Fibroblast of upper back skin (primary cell): ENCODE measurements around the gene MAN1C1.
"Not testable (repeated sequence)": the region's sequence is repeated elsewhere in the genome, so short reads cannot be mapped to it uniquely, and the experiment has no call there.

Experiments
- DNase-seq: peaks from one replicate; pipeline ENCODE4 v3.0.0-alpha.2; 2013

Gene MAN1C1

DNA sequence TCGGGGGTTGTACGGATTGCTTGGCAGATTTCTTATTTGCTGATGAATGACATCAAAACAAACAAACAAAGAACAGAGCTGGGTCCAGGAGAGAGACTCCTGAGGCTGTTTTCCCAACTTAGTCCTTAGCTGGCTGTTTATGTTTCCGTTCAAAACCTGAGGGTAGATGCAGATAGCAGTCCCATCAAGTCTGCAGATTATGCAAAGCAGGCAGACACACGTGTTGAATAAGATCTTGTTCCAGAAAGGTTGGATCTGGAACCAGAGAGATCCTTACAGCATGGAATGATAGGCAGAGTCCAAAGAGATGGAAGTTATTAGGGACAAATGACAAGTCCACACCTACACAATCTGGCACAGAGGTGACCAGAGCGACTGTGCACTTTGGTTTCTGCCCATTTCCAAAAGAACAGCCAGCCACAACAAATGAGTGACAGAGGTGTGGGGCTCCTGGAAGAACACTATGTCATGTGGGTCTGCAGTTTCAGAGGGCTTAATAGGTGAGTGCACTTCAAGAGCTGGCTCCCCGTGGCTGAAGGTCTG is 65.5 kb downstream of the MAN1C1 start:
- no peak for DNase-seq

DNA sequence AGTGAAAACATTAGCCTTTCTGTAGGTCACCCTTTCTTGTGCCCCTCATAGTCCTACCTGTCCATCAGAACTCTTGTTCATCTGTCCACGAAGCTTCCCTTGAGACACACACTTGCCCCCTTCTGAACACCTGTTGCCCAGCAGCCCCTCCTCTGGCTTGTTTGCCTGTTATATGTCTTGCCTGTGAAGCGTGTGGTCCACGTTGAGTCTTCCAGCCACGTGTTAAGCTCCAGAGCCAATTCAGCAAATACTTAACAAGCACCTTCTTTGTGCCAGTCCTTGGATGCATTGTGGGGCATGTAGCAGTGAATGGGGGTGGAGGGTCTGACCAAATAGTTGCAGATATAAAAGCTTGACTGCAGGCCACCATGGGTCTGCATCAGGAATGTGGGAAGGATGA is 66.6 kb downstream of the MAN1C1 start:
- no peak for DNase-seq

DNA sequence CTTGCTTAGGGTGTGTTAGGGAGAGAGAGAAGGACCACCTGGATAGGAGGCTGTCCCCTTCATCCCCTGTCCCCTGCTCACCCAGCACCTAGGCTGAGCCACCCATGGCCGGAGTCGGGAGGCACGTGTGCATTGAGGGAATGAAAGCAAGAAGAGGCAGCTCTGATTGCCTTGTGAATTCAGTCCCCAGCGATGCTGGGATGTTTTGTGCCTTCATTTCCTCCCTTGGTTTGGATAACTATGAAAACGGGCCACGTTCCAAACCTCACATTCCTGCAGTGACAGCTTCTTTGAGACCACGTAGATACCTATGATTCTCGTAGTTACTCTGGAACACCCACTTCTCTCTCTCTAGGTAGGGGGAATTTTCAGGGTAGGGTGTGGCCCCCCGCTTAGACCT is 67.1 kb downstream of the MAN1C1 start:
- DNase-seq = peak; percentile 81

DNA sequence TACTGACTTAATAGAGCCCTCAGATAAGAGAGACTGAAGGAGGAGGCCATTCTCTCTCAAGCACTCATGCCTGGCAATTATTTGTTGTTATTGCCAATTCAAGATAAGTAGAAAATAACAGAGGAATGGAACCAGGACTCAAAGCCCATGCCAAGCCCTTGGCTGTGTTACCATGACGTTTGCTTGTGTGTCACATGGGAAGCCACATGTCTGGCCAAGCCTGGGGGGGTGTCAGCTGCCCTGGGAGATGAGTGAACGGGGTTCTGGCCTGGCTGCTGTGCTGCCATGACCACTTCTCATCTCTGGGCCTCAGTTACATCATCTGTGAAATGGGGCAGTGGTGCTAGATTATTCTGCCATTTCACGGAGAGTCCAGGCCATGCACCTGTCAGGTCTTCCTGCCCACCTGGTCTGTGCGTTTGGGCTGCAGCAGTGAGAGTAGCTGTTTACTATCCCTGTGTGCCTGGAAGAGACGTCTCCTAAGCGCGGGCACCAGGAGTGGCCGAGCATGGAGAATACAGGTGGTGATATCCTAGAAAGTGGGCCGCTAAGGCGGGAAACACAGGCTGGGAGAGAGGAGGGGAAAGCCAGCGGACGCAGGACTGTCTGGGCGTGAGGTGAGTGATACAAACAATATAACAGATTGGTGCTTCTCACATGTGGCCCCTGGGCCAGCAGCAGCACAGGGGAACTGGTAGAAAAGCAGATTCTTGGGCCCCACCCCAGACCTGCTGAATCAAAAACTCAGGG is 67.8 kb downstream of the MAN1C1 start:
- DNase-seq = no peak

DNA sequence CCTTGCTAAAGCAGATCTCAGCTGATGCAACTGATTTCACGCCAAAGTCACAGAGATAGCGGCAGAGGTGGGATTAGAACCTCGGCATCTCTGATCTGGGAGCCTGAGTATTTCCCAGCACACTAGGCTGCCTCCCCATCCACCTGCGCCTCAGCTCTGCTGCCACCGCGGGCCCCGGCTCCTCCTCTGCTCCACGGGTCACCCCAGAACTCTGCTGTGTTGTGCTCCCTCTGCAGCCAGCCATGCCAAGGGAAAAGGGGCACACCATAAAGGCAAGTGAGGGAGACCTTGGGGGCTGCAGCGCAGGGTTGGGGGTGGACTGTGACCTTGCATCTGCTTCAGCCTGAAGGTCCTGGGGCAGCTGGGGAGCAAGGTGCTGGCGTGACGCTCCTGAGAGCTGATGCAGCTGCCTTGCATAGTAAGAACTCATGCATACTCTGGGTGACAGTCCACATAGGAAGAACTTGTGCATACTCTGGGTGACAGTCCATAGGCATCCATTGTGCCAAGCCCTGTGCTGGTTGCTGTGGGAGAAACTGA is 68.7 kb downstream of the MAN1C1 start:
- no peak for DNase-seq

DNA sequence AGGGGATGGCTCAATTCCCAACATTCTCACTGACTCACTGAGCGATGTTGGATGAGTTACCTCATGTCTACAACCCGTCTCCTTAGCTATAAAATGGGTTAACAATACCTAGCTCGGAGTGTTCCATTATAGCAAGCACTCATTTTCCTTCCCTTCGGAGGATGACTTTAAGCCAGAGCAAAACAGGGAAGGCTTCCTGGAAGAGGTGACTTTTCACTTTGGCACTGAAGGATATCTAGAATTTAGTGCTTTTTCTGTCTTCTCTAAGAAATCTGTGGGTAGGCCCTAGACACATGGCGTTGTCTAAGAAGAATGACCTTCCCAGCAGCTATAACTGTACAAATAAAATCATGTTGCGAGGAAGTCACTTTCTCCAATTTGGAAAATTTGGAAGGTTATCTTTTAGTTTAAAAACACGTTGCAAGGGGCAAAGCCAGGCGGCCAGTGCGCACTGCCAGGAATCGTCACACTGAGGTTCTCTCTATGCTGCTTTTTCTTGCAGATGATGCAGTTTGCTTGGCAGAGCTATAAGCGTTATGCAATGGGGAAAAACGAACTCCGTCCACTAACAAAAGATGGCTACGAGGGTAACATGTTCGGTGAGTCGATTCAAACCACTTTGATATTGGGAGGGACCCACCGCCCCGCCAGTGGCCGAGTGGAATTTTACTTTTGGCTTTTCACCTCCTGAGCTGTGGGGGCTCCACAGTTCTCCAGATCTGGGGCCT is 69.5 kb downstream of the MAN1C1 start:
- DNase-seq = no peak

DNA sequence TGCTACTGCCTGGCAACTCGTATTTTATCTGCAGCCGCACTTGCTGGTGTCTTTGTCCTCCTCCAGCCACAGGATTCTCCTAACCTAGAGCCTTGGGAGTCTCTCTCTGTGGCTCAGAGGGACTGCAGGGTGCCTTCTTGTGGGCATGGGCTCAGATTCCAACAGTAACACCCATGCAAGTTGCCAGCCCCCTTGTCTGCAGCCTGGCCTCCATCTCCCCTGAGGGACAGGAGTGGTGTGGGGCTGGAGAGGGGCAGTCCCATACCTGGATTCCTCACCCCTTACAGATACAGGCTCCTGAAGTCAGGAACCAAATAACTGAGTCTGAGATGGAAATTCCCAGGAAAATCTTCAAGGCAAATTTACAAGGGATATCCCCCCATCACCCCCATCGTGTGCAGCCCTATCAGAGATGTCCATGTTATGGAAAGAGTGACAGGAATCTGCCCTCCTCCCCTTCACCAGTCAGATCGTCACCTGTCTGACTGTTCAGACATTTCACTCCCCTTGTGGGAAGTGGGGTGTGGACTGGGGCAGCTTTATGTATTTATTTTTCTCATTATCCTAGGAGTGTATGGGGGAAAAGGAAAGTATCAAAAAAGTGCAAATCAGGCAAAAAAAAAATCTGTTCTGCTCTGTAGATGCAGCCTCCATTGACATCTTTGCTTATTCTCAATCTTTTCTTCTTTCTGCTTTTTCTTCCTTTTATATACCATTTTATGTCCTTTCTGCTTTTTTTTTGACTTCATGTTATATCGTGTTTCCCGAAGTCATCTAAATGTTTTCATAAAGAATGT is 70.8 kb downstream of the MAN1C1 start:
- no peak for DNase-seq

DNA sequence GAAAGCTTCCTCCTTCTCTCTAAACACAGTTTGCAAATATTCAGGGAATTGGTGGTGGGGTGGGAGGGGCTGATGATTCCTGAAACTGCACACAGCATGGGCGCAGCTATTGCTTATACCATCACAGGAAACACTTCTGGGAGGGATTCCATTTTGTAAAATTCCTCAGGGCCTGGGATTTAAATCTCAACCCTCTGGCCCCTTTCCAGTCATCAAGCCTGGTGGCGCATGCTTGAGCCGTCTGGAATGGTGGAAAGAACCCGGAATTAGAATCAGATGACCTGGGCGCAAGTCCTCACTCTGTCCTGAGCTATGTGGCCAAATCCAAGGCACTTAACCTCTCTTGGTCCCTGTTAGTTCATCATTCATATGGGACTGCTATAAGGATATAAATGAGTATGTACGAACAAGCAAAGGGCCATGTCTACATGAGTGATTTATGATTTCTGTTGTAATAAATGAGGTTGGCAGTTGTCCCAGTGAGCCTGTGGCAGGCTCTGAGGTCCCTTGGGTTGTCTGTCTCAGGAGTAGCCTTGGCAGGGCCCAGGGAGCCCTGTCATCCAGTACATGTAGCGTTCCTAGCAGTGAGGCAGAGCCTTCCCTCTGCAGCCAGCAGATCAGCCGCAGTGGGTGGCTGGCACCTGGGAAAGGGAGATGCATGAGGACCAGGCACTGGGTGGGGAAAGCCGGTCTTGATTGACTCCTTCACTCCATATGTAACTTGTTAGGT is 72.0 kb downstream of the MAN1C1 start:
- peak; percentile 85 for DNase-seq

DNA sequence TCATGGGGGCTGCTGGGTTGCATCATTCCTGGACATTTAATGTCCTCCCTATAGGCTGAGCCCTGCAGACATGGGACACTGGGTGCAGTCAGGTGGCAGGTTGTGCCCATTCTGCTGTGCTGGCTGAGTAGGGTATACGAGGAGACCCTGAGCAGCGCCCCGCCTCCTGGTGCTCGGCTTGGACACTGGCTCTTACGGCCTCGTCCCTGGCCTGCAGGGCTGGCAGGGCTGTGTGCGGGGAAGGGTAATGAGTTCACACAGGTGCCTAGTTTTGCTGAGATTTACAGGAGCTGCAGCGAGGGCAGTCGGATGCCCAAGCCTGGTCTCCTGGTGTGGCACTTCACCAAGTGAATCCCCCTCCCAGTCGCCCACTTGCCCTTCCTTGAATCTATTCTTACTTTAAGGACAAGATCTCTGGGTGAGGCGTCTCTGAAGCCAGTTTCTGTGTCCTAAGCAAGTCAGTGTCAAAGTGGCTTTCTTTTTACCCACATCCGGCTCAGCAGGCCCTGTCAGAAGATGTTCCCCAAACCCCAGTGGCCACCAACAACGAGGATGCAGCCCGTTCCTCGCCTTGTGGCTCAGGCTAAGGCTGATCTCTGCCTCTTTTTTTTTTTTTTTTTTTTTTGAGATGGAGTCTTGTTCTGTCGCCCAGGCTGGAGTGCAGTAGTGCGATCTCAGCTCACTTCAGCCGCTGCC is 73.2 kb downstream of the MAN1C1 start:
- DNase-seq = no peak

DNA sequence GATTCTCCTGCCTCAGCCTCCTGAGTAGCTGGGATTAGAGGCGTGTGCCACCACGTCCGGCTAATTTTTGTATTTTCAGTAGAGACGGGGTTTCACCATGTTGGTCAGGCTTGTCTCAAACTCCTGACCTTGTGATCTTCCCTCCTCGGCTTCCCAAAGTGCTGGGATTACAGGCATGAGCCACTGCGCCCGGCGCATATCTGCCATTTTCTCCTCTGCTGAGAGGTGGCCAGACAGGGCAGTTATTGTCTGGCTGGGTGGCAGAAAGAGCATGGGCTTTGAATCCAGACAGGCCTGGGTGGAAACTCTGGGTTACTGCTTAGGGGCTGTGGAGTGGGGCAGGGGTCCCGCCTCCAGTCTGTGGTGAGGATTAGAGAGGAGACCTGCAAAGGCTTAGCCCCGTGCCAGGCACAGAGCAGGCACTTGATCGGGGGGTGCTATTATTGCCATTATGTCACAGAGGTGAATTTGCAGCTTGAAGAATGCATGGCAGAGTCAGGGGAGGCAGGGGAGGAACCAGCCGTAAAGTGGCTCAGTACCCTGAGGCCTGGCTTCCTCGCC is 73.9 kb downstream of the MAN1C1 start:
- DNase-seq = no peak

DNA sequence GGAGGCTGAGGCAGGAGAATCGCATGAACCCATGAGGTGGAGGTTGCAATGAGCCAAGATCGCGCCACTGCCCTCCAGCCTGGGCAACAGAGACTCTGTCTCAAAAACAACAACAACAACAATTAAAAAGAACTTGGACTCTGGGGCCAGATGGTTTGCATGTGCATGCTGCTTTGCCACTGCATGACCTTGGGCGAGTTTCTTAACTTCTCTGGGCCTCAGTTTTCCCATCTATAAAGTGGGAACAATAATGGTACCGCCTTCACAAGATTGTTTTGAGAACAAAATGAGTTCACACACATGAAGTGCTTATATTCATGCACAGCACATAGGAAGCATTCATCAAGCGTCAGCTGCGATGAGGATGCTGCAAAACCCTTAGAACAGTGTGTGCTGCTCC is 74.6 kb downstream of the MAN1C1 start:
- DNase-seq = no peak

DNA sequence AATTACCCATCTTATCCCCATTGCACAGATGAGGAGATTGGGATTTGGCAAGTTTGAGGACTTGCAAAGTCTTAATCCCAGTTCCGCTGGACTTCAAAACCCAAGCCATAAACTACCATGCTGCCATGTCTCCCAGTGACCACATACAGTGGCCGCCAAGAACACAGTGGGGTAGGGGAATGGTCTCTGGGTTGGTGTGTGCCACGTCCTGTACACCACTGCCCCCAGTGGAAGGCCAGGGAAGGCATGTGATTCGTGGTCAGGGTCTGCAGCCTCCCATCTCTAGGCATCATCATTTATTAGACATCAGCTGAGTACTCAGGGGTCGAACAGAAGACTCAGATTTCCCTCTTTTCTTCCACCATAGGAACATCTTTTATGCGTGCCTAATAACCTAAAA is 76.0 kb downstream of the MAN1C1 start:
- DNase-seq = no peak

DNA sequence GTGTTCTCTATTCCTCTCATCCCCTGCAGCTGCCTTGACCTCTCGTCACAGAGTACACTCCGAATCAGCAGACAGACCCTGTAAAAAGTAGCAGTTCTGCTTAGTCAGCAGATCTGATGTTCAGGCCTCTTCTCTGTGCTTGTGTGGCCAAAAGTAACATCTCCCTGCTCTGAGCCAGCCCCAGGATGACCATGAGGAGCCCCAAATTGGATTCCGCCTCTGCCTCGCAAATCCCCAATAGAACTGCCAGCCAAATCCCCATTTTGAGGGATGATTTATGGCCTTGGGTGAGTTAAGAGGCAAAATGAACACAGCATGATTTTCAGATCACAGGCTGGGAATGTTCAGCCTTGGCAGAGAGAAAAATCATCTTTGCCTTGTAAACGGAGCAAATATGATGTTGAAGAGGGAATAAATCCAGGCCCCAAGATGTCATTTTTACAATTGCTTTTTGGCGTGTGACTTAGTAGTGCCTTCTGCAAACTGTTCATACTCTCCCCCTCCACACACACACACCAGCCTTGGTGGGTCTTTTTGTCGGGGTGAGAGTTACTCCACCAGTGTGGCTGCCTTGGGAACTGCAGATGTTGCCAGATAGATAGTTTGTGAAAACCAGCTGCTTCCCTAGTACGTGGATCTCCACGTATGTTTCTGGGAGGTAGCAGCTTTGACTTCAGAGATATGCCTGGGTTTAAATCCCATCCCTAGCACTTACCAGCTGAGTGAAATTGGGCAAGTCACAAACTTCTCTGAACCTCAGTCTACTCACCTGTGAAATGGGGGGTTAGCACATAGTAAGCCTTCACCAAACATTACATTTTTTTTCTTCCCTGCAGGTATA is 77.8 kb downstream of the MAN1C1 start:
- DNase-seq = peak; percentile 95

DNA sequence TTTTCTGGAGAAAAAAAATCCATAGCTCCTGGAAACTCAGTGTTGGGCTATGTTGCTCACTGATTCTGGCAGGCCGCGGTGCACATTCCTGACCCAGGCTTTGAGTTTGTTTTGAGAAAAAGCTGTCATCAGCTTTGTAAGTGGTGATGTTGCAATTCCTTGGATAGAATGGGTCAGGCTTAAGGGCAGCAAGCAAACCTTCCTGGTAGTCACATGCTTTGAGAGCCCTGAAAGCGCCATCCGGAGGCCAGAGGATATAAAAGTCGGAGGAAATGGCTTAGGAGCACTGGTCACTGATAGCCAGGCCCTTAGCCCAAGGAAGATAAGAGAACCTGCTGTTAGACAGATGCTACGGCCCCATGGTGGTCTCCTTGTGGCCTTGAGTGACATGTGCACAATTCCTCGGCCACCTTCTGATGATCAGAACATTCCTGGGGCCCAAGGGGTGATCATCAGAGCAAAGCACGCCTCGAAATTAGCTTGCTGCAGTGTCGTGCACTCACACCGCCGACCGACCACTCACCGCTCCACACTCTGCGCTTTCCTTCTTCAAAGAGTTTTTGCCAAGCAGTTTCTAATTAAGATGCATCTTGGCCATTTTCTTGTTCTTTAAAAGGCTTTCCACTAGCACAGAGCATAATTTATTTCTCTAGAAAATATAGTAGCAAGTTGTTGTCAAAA is 78.6 kb downstream of the MAN1C1 start:
- DNase-seq = peak; percentile 99

DNA sequence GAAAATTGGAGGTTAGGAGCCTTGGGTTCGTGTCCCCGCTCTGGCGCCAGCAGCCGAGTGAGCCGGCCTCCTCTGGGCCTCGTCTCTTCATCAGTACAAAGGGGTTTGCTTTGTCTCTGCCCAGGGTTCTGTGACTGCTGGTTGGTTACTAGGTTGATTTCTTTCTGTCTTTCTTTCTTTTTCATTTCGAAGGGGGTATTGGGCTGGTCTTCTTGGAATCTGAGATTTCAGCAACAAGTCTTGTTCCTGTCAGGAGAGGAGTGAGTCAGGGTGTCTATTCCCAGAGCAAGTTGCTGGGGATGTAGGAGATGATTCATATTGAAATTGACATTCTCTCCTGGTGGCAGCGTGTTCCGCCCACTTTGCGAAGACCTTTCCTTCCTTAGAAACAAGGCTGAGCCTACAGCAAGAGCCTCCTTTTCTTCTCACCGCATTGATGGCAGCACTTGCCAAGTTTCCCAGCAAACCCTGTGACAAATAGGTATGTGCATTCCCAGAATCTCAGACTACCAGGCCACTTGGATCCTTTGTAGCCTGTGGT is 79.2 kb downstream of the MAN1C1 start:
- peak; percentile 97 for DNase-seq

DNA sequence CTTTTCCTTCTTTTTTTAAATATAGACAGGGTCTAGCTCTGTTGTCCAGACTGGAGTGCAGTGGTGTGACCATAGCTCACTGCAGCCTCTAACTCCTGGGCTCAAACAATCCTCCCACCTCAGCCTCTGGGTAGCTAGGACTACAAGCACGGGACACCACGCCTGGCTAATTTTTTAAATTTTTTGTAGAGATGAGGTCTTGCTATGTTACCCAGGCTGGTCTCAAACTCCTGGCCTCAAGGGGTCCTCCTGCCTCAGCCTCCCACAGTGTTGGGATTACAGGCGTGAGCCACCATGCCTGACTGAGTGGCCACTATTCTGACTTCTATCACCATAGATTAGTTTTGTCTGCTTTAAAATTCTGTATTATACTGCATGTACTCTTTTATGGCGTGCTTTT is 80.1 kb downstream of the MAN1C1 start:
- not testable (repeated sequence) for DNase-seq

DNA sequence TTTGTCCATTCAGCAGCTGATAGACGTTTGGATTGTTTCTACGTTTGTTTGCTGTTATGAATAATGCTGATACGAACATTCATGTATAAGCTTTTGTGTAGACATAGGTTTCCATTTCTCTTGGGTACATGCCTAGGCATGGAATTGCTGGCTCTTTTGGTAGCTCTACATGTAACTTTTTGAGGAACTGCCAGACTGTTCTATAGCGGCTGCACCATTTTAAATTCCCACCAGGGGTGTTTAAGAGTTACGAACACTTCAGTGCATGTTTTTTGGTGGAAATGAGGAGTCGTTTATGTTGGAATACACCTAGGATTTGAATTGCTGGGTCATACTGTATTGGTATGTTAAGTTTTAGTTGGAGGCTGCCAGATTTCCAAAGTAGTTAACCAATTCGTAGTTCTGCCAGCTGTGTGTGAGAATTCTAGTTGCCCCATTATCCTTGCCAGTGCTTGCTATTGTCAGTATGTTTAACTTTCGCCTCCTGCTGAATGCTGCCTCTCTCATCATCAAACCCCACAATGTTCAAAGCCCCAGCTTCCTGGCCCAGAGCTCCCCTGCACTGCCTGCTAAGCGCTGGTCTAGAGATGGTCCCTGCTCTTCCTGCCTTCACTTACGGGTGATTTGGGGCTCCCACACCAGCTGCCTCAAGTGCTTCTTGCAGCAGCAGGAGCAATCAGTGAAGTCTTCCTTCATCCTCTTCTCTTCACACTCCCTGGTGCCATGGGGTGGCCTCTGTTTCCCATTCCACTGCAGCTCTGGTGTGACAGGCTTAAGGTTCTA is 81.0 kb downstream of the MAN1C1 start:
- DNase-seq = peak; percentile 16

DNA sequence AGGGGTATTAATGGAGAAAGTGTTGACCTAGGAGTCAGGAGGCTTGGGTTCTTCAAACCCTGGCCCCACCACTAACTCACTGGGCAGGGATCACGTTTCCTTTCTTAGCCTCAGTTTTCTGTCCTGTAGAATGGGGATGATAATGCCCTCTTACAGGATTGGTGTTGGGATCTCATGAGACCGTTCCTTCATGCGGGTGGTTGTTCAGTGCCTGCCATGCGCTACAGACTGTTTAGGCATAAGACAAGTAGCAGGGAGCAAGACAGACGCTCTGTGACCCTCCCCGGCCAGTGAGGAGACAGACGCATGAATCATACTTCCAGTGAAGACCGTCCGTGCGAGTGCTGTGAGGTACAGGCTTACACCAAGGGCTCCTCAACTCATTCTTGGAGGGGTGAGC is 81.7 kb downstream of the MAN1C1 start:
- no peak for DNase-seq

DNA sequence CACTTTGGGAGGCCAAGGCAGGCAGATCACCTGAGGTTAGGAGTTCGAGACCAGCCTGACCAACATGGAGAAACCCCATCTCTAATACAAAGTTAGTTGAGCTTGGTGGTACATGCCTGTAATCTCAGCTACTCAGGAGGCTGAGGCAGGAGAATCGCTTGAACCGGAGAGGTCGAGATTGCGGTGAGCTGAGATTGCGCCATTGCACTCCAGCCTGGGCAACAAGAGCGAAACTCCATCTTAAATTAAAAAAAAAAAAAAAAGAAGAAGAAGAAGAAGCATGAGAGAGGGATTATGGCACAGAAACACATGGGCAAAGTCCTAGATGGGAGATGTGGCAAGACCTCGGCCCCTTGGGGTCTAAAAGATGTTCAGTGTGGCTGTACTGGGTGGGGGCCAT is 82.5 kb downstream of the MAN1C1 start:
- not testable (repeated sequence) for DNase-seq
